DMS114 treated with DMSO at 0.1 percent for 48 hours (cell line): Measurements from ENCODE around the gene ORAI1.
"Not testable (repeated sequence)": the region's sequence is repeated elsewhere in the genome, so short reads cannot be mapped to it uniquely, and the experiment has no call there.

Experiments
- DNase-seq: peaks from one replicate; lab custom pipeline; 2025; ENCODE audit not compliant: unreplicated experiment; lab: John Stamatoyannopoulos, UW

ORAI1 gene

DNA sequence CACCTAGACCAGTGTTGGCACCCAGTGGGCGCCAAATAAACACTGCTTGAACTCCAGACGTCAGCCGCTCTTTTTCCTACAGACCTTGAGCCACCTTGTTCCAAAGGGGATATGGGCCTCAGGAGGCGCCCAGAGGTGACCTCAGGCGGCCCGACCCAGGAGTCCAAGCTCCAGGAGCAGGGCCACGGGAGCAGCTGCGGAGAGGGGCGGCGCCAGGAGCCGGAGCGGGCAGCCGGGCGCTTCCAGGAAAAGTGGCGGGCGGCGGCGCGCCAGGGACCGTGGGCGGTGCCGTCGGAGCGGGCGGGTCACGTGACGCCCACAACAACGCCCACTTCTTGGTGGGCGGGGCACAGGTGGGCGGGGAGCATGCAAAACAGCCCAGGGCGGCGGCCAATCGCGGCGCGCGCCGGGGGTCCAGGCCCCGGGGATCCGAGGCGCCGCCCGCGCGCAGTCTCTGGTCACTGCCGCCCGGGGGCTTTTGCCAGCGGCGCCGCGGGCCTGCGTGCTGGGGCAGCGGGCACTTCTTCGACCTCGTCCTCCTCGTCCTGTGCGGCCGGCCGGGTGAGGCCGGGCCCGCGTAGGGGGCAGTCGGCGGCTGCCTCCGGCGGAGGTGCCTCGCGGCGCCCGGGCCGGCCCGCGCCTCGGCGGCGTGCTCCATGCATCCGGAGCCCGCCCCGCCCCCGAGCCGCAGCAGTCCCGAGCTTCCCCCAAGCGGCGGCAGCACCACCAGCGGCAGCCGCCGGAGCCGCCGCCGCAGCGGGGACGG is at the start of gene ORAI1:
TSS of gene ORAI1 (plus strand) at position 444 of the 766 bp plus-strand sequence.
- DNase-seq = peak; percentile 84

DNA sequence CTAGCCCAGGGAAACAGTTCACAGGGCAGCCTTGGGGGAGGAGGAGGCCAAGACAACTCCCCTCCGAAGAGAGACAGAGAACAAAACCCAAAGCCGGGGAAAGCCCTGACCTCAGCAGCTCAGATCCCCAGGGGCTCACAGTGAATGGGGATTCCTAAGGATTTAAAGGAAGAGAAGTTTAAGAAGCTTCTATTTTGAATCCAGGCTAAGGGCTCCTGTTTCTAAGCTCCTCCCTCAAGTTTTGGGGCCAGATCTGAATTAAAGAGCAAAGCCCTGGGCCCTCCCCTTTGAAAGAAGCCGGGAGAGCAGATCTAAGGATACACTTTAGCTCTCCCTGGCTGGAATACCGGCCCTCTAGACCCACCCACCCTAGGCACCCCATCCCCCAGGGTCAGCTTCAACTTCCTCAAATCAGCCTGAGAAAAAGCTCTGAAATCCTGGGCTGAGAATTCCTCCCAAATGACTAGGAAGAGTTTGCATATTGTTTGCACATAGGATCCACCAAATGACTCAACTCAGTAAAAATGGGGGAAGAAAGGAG is 49.4 kb upstream of the ORAI1 start:
- DNase-seq = no peak

DNA sequence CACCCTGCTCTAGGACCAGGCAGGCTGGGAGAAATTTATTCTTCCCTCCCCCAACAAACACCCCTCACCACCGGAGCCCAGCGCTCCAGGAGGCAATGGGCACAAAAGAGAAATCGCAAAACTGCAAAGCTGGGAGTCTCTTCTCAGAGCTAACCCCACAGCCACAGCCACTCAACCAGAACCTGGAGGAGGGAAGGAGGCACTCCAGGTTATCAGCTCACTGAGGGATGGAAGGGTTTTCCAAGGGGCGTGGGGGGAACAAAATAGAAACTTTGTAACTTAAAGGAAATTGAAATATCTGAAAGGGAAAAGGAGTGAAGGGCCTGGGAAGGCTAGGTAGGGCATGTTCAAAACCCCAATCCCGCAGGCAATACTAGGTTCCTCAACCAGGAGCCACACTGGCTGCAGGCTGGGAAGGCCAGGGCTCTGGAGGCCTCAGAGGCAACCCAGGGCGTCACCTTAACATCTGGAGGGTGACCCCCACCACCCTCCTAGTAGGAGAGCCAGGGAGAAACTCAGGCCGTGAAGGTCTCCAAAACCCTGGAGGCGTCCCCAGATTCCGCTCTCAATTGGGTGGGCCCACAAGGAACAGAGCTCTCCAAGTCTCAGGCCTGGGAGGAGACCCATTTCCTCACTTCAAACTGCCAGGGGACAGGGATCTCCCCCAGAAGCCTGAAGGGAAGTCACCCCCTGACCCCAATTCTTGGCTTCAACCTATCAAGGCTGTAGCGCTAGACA is 48.7 kb upstream of the ORAI1 start:
- no peak for DNase-seq

DNA sequence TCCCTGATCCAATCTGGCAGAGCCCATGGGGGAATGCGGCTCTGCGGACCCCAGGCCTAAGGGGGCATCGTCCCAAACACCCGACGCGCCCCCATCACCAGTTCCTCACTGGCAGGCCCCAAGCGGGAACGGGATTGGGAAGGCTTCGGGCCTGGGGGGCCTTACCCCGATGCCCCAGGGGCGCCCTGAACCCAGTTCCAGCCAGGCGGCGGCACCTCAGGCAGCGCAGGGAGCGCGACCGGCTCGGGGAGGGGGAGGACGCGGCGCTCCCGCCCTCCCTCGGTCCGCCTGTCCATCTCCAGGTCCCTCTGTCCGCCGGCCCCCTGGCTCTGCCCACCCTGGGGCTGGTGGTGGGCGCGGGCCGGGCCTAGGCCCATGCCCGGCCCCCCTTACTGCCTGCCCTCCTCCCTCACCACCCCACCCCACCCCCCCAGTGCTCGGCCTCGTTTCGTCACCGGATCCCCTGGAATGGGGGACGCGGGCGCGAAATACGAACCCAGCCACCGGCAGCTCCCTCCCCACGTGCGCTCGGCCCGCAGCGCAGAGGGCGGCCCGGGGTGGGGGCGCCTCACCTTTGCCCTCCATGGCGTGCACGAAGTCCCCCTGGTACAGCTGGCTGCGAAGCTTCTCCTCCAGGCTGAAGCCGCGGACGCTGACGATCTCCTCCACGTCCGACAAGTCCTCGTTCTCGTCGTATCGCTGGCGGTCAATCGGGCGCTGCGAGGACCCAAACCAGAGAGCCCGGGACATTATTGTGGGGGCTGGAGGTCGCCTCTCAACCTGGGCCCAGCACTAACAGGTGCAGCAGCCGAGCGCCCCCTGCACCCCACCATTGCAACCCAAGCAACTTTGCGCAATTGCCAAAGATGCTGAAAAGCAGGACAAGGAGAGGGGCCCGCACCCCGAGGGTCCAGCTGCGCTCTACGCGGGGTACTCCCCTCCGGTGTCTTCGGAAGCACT is 47.8 kb upstream of the ORAI1 start:
- no peak for DNase-seq

- no peak for DNase-seq
Observed at GRCh38 chr12:121579190-121579791, 47.0 kb upstream of the ORAI1 start.

DNA sequence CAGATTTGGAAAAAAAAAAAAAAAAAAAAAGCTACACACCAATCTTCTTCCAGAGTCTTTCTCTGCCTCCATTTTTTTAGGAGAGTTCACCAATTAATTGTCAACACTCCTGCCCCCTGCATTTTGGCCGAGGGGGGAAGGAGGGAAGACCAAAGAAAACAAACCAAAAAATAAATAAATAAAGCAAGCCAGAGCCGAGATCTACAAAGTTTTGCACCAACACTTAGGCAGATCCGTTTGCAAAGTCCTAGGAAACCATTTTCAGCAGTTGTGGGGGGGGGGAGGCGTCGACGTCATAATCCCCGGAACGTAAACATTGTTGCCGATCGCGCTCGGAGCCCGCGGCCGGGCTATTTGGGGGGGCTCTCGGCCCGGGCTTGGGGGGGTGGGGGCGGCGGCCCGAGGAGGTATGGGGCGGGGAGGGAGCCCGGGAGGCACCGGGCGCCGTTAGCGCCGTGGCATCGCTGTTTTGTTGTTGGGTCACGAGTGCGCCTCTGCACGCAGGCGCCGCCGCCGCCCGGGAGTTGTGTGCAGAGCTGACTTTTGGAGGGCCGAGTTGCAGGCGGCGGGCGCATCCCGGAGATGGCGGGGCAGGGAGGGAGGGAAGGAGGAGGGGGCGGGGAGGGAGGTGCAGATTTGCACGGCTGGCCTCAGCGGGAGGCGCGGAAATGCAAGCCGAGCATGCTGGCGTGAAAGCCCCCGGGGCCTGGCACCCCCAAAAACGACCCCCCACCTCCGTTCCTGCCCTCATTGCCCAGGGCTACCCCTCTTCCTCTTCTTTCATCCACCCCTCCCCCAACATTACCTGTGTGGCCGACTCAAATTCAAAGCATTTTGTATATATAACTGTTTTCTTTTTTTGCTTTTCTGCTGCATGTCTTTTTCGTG is 46.1 kb upstream of the ORAI1 start:
- DNase-seq = peak; percentile 61

DNA sequence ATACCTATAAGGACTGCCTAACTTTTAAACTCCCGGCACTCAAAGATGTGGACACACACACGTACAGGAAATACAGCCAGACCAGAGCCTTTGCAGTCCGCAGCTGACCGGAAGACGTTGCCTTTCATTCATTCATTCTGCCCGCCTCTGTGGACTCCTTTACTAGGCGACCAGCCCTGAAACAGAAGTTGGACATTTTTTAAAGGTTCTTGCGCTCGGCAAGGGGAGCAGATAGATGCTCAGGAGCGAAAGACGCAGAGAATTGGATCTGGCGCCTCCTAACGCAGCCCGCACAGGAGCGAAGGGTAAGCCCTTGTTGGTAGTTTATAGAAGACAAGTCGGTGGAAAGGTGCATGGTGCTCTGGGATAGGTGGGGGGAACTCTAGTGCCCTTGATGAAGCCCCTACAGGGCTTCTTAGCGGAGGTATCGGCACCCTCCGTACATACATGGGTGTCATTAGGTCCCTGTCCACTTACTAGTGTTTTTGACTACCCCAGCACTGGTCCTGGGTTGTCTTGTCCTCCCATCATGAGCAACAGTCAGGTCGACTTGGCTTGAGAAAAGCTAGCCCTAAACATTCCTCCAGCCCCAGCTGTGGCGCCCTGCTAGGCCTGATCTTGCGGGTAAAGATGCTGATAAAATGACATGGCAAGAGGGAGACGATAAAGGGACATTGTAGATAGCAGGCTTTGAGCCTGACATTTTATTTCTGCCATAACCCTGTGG is 45.2 kb upstream of the ORAI1 start, which contains the start of gene KDM2B:
TSS of gene KDM2B (minus strand) at position 65 of the 727 bp plus-strand sequence. CDS start 112 bp downstream, outside the sequence.
- peak; percentile 72 for DNase-seq

GRCh38 chr12:121581686-121582429 is 44.5 kb upstream of the ORAI1 start:
- DNase-seq = no peak

- DNase-seq = no peak
Observed at GRCh38 chr12:121582583-121583333, 43.6 kb upstream of the ORAI1 start.

GRCh38 chr12:121583334-121583661 is 43.0 kb upstream of the ORAI1 start:
- not testable (repeated sequence) for DNase-seq

DNA sequence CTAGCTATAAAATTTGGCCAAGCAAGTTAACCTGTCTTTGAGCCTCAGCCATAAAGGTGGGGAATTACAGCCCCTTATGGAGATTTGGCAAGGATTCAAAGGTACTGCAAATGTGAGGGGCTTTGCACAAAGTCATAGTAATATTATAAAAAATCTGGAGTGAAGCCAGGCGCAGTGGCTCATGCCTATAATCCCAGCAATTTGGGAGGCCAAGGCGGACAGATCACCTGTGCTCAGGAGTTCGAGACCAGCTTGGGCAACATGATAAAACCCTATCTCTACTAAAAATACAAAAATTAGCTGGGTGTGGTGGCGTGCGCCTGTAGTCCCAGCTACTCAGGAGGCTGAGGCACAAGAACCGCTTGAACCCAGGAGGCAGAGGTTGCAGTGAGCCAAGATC is 41.4 kb upstream of the ORAI1 start:
- DNase-seq = not testable (repeated sequence)

GRCh38 chr12:121590476-121591143 is 35.7 kb upstream of the ORAI1 start:
- DNase-seq = no peak

- DNase-seq = no peak
Observed at GRCh38 chr12:121592320-121592719, 34.0 kb upstream of the ORAI1 start.

- no peak for DNase-seq
Observed at GRCh38 chr12:121595520-121595919, 30.8 kb upstream of the ORAI1 start.

- DNase-seq = no peak
Observed at GRCh38 chr12:121596526-121596925, 29.8 kb upstream of the ORAI1 start.

DNA sequence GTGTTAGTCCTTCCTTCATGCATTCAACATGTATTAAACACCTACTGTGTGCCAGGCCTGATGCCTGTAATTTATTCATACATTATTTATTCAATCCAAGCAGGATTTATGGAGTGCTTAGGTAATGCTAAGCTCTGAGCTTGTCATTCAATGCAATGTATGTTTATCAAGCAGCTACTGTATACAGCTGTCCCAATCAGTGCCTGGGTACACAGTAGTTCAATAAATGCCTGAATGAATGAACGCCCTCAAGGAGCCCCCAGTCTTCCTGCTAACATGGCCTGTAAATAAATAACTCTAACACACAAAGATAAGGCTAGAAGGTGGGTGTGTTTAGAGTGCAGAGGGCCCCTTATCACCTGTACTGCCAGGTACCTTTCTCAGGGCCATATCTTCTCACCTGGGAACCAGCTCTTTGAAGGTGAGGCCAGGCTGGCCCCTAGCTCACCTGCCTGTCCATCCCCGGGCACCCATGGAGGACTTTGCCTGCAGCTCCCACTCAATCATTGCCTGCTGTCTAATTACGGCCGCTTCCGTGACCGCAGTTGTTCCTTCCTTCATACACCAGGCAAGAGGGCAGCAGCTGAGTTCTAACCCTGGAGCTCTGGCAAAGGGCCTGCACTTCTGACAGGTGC is 25.5 kb upstream of the ORAI1 start:
- DNase-seq = no peak
